K562 (cell line): ENCODE measurements around the gene RAPGEFL1. TPM values are rescaled to one million over a fixed set of nuclear protein-coding genes. Genes with fewer than 3 reads are reported as not detected.

ENCODE experiments used
- AFF1 ChIP-seq, 2 experiments: fragments of 450-650 bp; IDR thresholded peaks; 2 replicates each; pipeline ENCODE4 v1.6.1; 2018; ENCODE audit warnings: mild to moderate bottlenecking in 2 of 2, low read depth in 1 of 2; ENCODE audit not compliant: partially characterized antibody in 2 of 2
- ATF6 ChIP-seq: sonication (generic); formaldehyde crosslinking; IDR thresholded peaks from 2 replicates; pipeline ENCODE4 v1.4.0; 2020; ENCODE audit warnings: mild to moderate bottlenecking, missing genetic modification reagents
- DPF2 ChIP-seq: fragments of 450-650 bp; IDR thresholded peaks from 2 replicates; pipeline ENCODE4 v1.6.1; 2016
- ELK1 ChIP-seq: sonication (generic); formaldehyde crosslinking; IDR thresholded peaks from 2 replicates; pipeline ENCODE4 v1.8.1; 2022; ENCODE audit warnings: missing genetic modification reagents
- HDAC1 ChIP-seq, 2 experiments: fragments of 450-650 bp; IDR thresholded peaks; 2 replicates each; pipeline ENCODE4 v1.6.1; 2016 to 2017; ENCODE audit warnings: inconsistent platforms in 1 of 2, mild to moderate bottlenecking in 1 of 2, moderate library complexity in 1 of 2
- HLTF ChIP-seq: fragments of 450-650 bp; IDR thresholded peaks from 2 replicates; pipeline ENCODE4 v1.6.1; 2016
- L3MBTL2 ChIP-seq: fragments of 450-650 bp; IDR thresholded peaks from 2 replicates; pipeline ENCODE4 v1.6.1; 2016; ENCODE audit warnings: mild to moderate bottlenecking, moderate library complexity
- PRDM10 ChIP-seq: fragments of 450-650 bp; IDR thresholded peaks from 2 replicates; pipeline ENCODE4 v1.6.1; 2018; ENCODE audit not compliant: partially characterized antibody
- RNF2 ChIP-seq: sonication (generic); IDR thresholded peaks from 2 replicates; pipeline ENCODE4 v1.6.1; 2016
- SREBF2 ChIP-seq: sonication (generic); formaldehyde crosslinking; IDR thresholded peaks from 2 replicates; pipeline ENCODE4 v1.4.0; 2020; ENCODE audit warnings: mild to moderate bottlenecking, missing genetic modification reagents
- TEAD1 ChIP-seq, 2 experiments: fragments of 450-650 bp in 1 of 2; sonication (generic) in 1 of 2; formaldehyde crosslinking; IDR thresholded peaks; 2 replicates each; pipeline versions ENCODE4 v1.4.0 to v1.8.0; 2020 to 2022; ENCODE audit warnings: mild to moderate bottlenecking in 2 of 2, missing genetic modification reagents in 1 of 2
- ZC3H11A ChIP-seq: IDR thresholded peaks from 2 replicates; pipeline ENCODE4 v1.6.1; 2012; ENCODE audit warnings: low read depth, low read length, improper control_type of control experiment
- ZNF133 ChIP-seq: fragments of 250-450 bp; sonication (Bioruptor Pico); IDR thresholded peaks from 2 replicates; pipeline ENCODE4 v1.4.0; 2020; ENCODE audit warnings: mild to moderate bottlenecking
- ZNF197 ChIP-seq: fragments of 200-800 bp; sonication (Bioruptor generic); IDR thresholded peaks from 2 replicates; pipeline ENCODE4 v1.6.1; 2016; ENCODE audit warnings: low read depth, missing genetic modification characterization, missing compliant biosample characterization
- ZNF354B ChIP-seq: fragments of 250-450 bp; sonication (Bioruptor Pico); IDR thresholded peaks from 2 replicates; pipeline ENCODE4 v1.4.0; 2020
- ZNF444 ChIP-seq: fragments of 250-450 bp; sonication (Bioruptor Pico); IDR thresholded peaks from 2 replicates; pipeline ENCODE4 v1.4.0; 2020; ENCODE audit warnings: mild to moderate bottlenecking, moderate library complexity
- ZNF449 ChIP-seq: fragments of 250-450 bp; sonication (Bioruptor Pico); IDR thresholded peaks from 2 replicates; pipeline ENCODE4 v1.8.0; 2022; ENCODE audit warnings: moderate library complexity, mild to moderate bottlenecking, inconsistent platforms
- polyA plus RNA-seq, 8 experiments: library from polyadenylated mRNA; depleted of rRNA in 4 of 8; stranded (reverse) in 5 of 8; unstranded in 3 of 8; fragments of >200 nt; fragmentation: Nextera tagmentation in 2 of 8; fragmentation: Illumina TruSeq in 1 of 8; extraction: Ambion mirVana in 2 of 8; extraction: Trizol in 1 of 8; gene quantifications; 2 replicates each; pipeline versions ENCODE4 v1.2.1 to v1.2.3, GENCODE V29; 2011 to 2014; ENCODE audit warnings: inconsistent platforms in 1 of 8, missing spikeins in 1 of 8
- total RNA-seq, 7 experiments: library from RNA; depleted of rRNA in 6 of 7; stranded (reverse); fragments of >200 nt in 6 of 7; fragmentation: Illumina TruSeq in 2 of 7; extraction: Trizol in 2 of 7; gene quantifications; 2 replicates each; pipeline versions ENCODE4 v1.2.1 to v1.2.3, GENCODE V29; 2011 to 2021; ENCODE audit warnings: low replicate concordance in 1 of 7

The RAPGEFL1 gene
- total and polyA plus RNA-seq, 9 of the 15 experiments (the other 6 are each of a cell fraction or from before 2014, with no cell fraction given) = 0.18 to 4.1 (median 2.1) TPM

- TF ChIP-seq ELK1 (CRISPR knock-in tag) (no peak), ZNF133 (CRISPR knock-in tag) (no peak), SREBF2 (CRISPR knock-in tag) (no peak), ZC3H11A (no peak), PRDM10 (no peak), ZNF444 (CRISPR knock-in tag) (no peak), ZNF449 (CRISPR knock-in tag) (no peak), ZNF354B (no peak), RNF2 (0 out of 2 replicates have a peak, but pooled peaks have one; percentile 10), AFF1 (IDR thresholded peaks at IDR 0.05; ENCODE audit: low read depth in 1 of 2, partially characterized antibody in 2 of 2) (peak in 1 of 2 experiments; percentile 19), ATF6 (CRISPR knock-in tag) (no peak), ZNF197 (CRISPR knock-in tag) (0 out of 2 replicates have a peak, but pooled peaks have one; percentile 26), L3MBTL2 (no peak), DPF2 (peak; percentile 52; the same call in 1 of the 2 replicates), HDAC1 (IDR thresholded peaks at IDR 0.05) (peak in 1 of 2 experiments; percentile 92; a peak in 2 of 4 replicates), TEAD1 (CRISPR knock-in tag; IDR thresholded peaks at IDR 0.05) (peak in 1 of 2 experiments; percentile 46; a peak in 1 of 4 replicates), HLTF (no peak)
Observed at GRCh38 chr17:40139566-40140058, 37.7 kb upstream of the RAPGEFL1 start (continued).
